HFFc6 (cell line): ENCODE measurements around the gene CNP. TPM values are rescaled to one million over a fixed set of nuclear protein-coding genes. Genes with fewer than 3 reads are reported as not detected.
"Not testable (repeated sequence)": the region's sequence is repeated elsewhere in the genome, so short reads cannot be mapped to it uniquely, and the experiment has no call there.

Source experiments
- DNase-seq: peaks from one replicate; pipeline ENCODE4 v3.0.0-alpha.2; 2018
- H3K27ac Mint-ChIP-seq: 2 replicates; pipeline ENCODE4 v1.8.0; 2020; ENCODE audit warnings: mild to moderate bottlenecking, mixed read lengths
- H3K27me3 Mint-ChIP-seq: 2 replicates; pipeline ENCODE4 v1.8.0; 2021; ENCODE audit warnings: mild to moderate bottlenecking, moderate library complexity, mixed read lengths; ENCODE audit not compliant: insufficient read depth
- H3K36me3 Mint-ChIP-seq: 2 replicates; pipeline ENCODE4 v1.8.0; 2021; ENCODE audit warnings: low read depth, mixed read lengths
- H3K4me1 Mint-ChIP-seq: 2 replicates; pipeline ENCODE4 v1.8.0; 2020; ENCODE audit warnings: low read depth, mixed read lengths
- H3K4me3 Mint-ChIP-seq: 2 replicates; pipeline ENCODE4 v1.8.0; 2020; ENCODE audit warnings: mild to moderate bottlenecking, moderate library complexity, mixed read lengths
- H3K9me3 Mint-ChIP-seq: 2 replicates; pipeline ENCODE4 v1.8.0; 2020; ENCODE audit warnings: mild to moderate bottlenecking, mixed read lengths
- total RNA-seq, 6 experiments: library from RNA; stranded (reverse); fragmentation: NEBNext Ultra II Directional; extraction: Animal tissue kit (Norgen Biotek cat#: 25700); gene quantifications; 2 replicates in 1 of 6; 3 replicates in 5 of 6; pipeline ENCODE4 v1.2.3, GENCODE V29; 2021
- TF ChIP-seq, protein P1 (sequence below): fragments of 200-600 bp; sonication (generic); IDR thresholded peaks from 2 replicates; pipeline ENCODE4 v1.5.0; 2021; ENCODE audit warnings: antibody characterized with exemption, mild to moderate bottlenecking

Gene CNP
- total RNA-seq, 6 experiments from 2014 or later, result 105 to 118 (median 111) TPM

DNA sequence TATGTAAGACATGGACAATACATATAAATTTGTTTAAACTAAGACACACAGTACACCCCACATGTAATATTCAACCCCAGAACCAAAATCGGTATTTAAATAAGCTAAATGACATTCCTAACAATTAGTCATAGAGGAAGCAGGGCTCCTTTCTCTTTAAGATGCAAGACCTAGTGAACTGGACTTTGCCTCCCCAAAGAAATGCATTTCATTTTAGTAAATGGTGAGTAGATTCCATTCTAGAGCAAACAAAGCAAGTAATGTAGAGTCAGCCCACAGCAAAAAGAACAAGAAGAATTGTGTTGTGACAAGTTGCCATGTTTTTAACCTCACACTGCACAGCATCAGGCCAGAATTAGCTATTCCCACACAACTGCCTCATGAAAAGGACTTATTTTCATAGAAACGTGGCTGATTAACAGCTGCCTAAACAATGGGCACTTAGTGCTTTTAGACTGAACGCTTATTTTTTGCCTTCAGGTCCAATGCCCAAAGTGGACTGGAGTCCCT lies 36.3 kb downstream of the CNP start:
- Mint-ChIP-seq H3K27me3 (no peaks in the 10 kb centered on the region; the same call in 1 of the 2 replicates), H3K27ac (peak overlapping the region; percentile 78), H3K4me3 (peak overlapping the region; percentile 28), H3K4me1 (peaks cover 64% of the 10 kb centered on the region), H3K9me3 (no peaks in the 10 kb centered on the region), H3K36me3 (peaks cover 27% of the 10 kb centered on the region)
- TF ChIP-seq, protein P1, sequence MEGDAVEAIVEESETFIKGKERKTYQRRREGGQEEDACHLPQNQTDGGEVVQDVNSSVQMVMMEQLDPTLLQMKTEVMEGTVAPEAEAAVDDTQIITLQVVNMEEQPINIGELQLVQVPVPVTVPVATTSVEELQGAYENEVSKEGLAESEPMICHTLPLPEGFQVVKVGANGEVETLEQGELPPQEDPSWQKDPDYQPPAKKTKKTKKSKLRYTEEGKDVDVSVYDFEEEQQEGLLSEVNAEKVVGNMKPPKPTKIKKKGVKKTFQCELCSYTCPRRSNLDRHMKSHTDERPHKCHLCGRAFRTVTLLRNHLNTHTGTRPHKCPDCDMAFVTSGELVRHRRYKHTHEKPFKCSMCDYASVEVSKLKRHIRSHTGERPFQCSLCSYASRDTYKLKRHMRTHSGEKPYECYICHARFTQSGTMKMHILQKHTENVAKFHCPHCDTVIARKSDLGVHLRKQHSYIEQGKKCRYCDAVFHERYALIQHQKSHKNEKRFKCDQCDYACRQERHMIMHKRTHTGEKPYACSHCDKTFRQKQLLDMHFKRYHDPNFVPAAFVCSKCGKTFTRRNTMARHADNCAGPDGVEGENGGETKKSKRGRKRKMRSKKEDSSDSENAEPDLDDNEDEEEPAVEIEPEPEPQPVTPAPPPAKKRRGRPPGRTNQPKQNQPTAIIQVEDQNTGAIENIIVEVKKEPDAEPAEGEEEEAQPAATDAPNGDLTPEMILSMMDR, result no peak
- DNase-seq, result peak; percentile 46

DNA sequence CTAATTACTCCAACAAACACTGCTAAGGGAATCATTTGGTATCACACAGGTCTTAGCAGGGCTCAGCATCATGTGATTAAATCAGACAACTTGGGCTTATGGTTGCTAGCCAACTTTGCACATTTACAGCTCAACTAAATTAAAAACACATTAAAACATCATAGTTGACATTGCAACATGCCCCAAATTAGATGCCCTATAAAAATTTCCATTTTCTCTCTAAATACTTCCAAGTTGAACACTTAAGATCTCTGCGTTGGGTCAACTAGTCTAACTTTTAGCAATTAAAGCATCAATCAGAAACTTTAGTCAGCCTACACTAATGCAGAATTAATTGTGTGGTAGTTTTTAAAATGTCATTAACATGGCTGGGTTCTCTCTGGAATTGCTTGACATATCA lies 38.6 kb downstream of the CNP start:
- H3K9me3 Mint-ChIP-seq, result no peaks in the 10 kb centered on the region
- H3K4me1 Mint-ChIP-seq, result peaks cover 72% of the 10 kb centered on the region
- no peak for DNase-seq
- peak overlapping the region; percentile 69 for H3K27ac Mint-ChIP-seq
- TF ChIP-seq, protein P1, result no peak
- H3K4me3 Mint-ChIP-seq, result 0 out of 2 replicates have a peak overlapping the region, but pooled peaks have one; percentile 13
- H3K27me3 Mint-ChIP-seq, result no peaks in the 10 kb centered on the region; the same call in 1 of the 2 replicates
- peaks cover 26% of the 10 kb centered on the region for H3K36me3 Mint-ChIP-seq

DNA sequence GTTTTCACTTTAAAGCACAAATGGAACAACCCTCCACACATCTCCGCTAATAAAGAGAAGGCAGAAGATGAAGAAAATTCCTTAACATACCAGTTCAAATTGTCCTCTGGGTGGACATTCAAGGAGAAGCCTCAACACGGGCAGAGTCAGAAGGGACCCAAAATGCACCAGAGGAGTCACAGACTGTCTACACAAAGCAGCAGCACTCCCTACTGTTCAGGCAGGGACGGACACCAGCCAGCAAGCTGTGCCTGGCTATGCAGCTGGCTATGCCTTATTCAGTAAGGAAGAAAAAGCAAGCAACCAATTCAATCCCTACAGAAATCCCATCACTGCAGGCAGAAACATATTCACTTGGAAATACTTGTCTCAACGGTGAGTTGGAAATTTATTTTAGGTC lies 42.6 kb downstream of the CNP start:
- peak overlapping the region; percentile 76; the same call in 1 of the 2 replicates for H3K4me3 Mint-ChIP-seq
- H3K27ac Mint-ChIP-seq, result peak overlapping the region; percentile 82
- peaks cover 72% of the 10 kb centered on the region for H3K4me1 Mint-ChIP-seq
- no peaks in the 10 kb centered on the region; the same call in 1 of the 2 replicates for H3K27me3 Mint-ChIP-seq
- H3K9me3 Mint-ChIP-seq, result no peaks in the 10 kb centered on the region
- no peak for DNase-seq
- H3K36me3 Mint-ChIP-seq, result peaks cover 28% of the 10 kb centered on the region
- TF ChIP-seq, protein P1, result peak; percentile 38

DNA sequence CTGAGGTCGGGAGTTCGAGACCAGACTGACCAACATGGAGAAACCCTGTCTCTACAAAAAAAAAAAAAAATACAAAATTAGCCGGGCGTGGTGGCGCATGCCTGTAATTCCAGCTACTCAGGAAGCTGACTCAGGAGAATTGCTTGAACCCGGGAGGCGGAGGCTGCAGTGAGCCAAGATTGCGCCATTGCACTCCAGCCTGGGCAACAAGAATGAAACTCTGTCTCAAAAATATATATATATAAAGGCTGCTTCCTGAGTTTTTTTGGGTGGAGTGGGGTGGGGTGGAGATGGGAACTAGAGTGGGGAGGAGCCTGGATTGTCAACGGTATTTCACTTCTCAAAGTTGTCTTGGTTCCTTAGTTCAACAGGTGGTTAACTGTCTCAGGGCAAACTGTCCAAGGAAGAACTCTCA lies 43.7 kb downstream of the CNP start:
- DNase-seq, result peak; percentile 66
- Mint-ChIP-seq H3K4me1 (peaks cover 64% of the 10 kb centered on the region), H3K27ac (peak overlapping the region; percentile 89), H3K36me3 (peaks cover 25% of the 10 kb centered on the region), H3K4me3 (peak overlapping the region; percentile 76)
- H3K27me3 Mint-ChIP-seq, H3K9me3 Mint-ChIP-seq: not testable (repeated sequence)

DNA sequence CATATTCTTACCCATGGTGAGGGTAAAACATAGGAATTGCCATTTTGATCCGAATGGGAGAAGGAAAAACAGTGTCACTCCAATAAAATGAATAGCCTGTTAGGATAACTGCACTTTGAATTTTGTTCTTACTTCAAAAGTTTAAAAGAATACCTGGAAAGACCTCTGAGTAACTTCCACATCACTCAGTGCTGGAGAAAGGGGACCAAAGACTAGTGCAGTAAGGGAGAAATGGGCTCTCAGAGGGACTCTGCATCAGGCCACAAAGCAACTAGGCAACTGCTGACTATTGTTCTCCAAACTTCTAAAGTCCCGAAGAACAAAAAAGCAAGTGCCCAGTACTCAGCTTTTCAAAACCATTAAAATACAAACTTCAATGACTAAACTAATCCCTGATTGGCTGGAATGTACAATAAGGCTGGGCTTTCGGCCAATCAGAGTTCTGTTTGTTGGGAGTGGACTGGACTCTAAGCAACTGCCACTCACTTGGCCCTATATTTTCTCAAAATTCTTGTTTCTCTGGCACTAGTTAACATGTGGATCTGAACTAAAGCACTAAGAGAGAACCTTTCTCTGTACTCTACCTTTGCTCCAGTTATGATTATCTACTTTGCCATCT lies 44.4 kb downstream of the CNP start:
- Mint-ChIP-seq H3K27ac (peak overlapping the region; percentile 89), H3K9me3 (no peaks in the 10 kb centered on the region), H3K36me3 (peaks cover 29% of the 10 kb centered on the region), H3K4me3 (peak overlapping the region; percentile 76), H3K27me3 (no peaks in the 10 kb centered on the region), H3K4me1 (peaks cover 67% of the 10 kb centered on the region)
- DNase-seq, result peak; percentile 41
- TF ChIP-seq, protein P1, result no peak

DNA sequence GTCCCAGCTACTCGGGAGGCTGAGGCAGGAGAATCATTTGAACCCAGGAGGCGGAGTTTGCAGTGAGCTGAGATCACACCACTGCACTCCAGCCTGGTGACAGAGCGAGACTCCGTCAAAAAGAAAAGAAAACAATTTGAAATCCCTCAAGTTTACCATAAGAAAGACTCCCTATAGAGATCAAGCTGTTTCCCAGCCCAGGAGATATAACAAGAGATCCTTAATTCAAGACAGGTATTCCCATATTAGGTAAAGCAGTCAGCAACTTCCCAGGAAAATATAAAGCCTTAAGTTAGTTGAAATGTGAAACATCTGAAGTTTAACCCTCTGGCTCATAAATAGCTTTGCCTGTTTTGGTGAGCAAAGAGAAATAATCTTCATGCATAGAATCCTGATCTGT lies 45.8 kb downstream of the CNP start:
- Mint-ChIP-seq H3K36me3 (peaks cover 37% of the 10 kb centered on the region), H3K4me1 (peaks cover 63% of the 10 kb centered on the region), H3K27ac (peak overlapping the region; percentile 89)
- H3K27me3 Mint-ChIP-seq, DNase-seq, H3K4me3 Mint-ChIP-seq, H3K9me3 Mint-ChIP-seq: not testable (repeated sequence)

DNA sequence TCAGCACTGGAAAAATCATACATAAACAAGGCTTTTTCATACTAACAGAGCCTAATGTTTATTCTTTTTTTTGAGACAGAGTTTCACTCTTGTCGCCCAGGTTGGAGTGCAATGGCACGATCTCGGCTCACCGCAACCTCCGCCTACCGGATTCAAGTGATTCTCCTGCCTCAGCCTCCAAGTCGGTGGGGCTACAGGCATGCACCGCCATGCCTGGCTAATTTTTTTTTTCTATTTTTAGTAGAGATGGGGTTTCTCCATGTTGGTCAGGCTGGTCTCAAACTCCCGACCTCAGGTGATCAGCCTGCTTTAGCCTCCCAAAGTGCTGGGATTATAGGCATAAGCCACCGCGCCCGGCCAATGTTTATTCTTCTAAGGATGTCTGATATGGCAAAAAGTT lies 47.1 kb downstream of the CNP start:
- H3K9me3 Mint-ChIP-seq, H3K27me3 Mint-ChIP-seq, H3K4me3 Mint-ChIP-seq, DNase-seq: not testable (repeated sequence)
- peaks cover 37% of the 10 kb centered on the region for H3K36me3 Mint-ChIP-seq
- H3K4me1 Mint-ChIP-seq, result peaks cover 72% of the 10 kb centered on the region
- H3K27ac Mint-ChIP-seq, result peak overlapping the region; percentile 78
